IPS-NIHi11 (cell line): ENCODE data around the gene KANTR.
A peak's percentile ranks its signal among the peaks of the same experiment; 100 is the strongest.

ENCODE experiments used
- DNase-seq: peaks from one replicate; pipeline ENCODE4 v3.0.0; 2012; ENCODE audit warnings: mixed read lengths, low spot score

KANTR gene

GRCh38 chrX:53081925-53082772 is 11.8 kb upstream of the KANTR start, which contains the start of gene TSPYL2:
Gene TSPYL2 (plus strand): TSS chrX:53082367. CDS start chrX:53082499, 132 bp downstream.
- peak; percentile 88 for DNase-seq

GRCh38 chrX:53082773-53083616 is 10.9 kb upstream of the KANTR start:
- no peak for DNase-seq

GRCh38 chrX:53084043-53084570 is 9.8 kb upstream of the KANTR start:
- DNase-seq: no peak

- DNase-seq: no peak
These were observed 9.1 kb upstream of the KANTR start for GRCh38 chrX:53084863-53085262.

- DNase-seq: no peak
These were observed 8.2 kb upstream of the KANTR start for GRCh38 chrX:53085661-53086229.

GRCh38 chrX:53086464-53086863 is 7.5 kb upstream of the KANTR start:
- no peak for DNase-seq

- no peak for DNase-seq
These were observed 6.5 kb upstream of the KANTR start for GRCh38 chrX:53087388-53087831.

- peak; percentile 82 for DNase-seq
These were observed 5.6 kb upstream of the KANTR start for GRCh38 chrX:53088136-53088974.

- no peak for DNase-seq
These were observed 4.6 kb upstream of the KANTR start for GRCh38 chrX:53089224-53089842.

- no peak for DNase-seq
These were observed 4.0 kb upstream of the KANTR start for GRCh38 chrX:53089925-53090324.

GRCh38 chrX:53091354-53091753 is 2.6 kb upstream of the KANTR start:
- DNase-seq: no peak

GRCh38 chrX:53093177-53093655 is 726 bp upstream of the KANTR start:
- DNase-seq: peak; percentile 36

- DNase-seq: no peak
These were observed 602 bp downstream of the KANTR start for GRCh38 chrX:53094582-53094905.

GRCh38 chrX:53095796-53096195 is 1.9 kb downstream of the KANTR start:
- no peak for DNase-seq

GRCh38 chrX:53114864-53115549 is 21.1 kb downstream of the KANTR start:
- no peak for DNase-seq

GRCh38 chrX:53115550-53115874 is 21.6 kb downstream of the KANTR start:
- no peak for DNase-seq

- no peak for DNase-seq
These were observed 22.2 kb downstream of the KANTR start for GRCh38 chrX:53116101-53116500.

- DNase-seq: no peak
These were observed 28.1 kb downstream of the KANTR start for GRCh38 chrX:53122013-53122412.

- no peak for DNase-seq
These were observed 31.6 kb downstream of the KANTR start for GRCh38 chrX:53125506-53125905.

- no peak for DNase-seq
These were observed 32.4 kb downstream of the KANTR start for GRCh38 chrX:53126377-53126776.
